Activated T-cell treated with anti-CD3 and anti-CD28 coated beads, Interleukin-2, amount 50 U/mL, for 4 hours (primary cell): Measurements from ENCODE around the gene MUC2. TPM values are rescaled to one million over a fixed set of nuclear protein-coding genes. Genes with fewer than 3 reads are reported as not detected.

ENCODE experiments used
- ATAC-seq, 2 donors: fragments of 200-7000 bp; cut with Tn5 transposase; one replicate each; pipeline ENCODE4 v1.10.0; 2021
- DNase-seq: peaks from one replicate; pipeline ENCODE4 v3.0.0-alpha.2; 2020
- H3K27me3 Mint-ChIP-seq: one replicate; pipeline ENCODE4 v1.8.0; 2021; ENCODE audit warnings: low read depth, mixed read lengths
- H3K36me3 Mint-ChIP-seq: one replicate; pipeline ENCODE4 v1.8.0; 2022; ENCODE audit warnings: mixed read lengths; ENCODE audit not compliant: insufficient read depth
- H3K4me1 Mint-ChIP-seq: one replicate; pipeline ENCODE4 v1.8.0; 2021; ENCODE audit warnings: low read depth, mixed read lengths
- H3K4me3 Mint-ChIP-seq: one replicate; pipeline ENCODE4 v1.8.0; 2021; ENCODE audit warnings: mild to moderate bottlenecking, moderate library complexity, mixed read lengths
- H3K9me3 Mint-ChIP-seq: one replicate; pipeline ENCODE4 v1.8.0; 2021; ENCODE audit warnings: mixed read lengths
- total RNA-seq, 3 donors: library from RNA; stranded (reverse); gene quantifications; one replicate each; pipeline ENCODE4 v1.2.1, GENCODE V29; 2021

The MUC2 gene
- total RNA-seq, 3 donors from 2014 or later, result 0.08 to 0.30 (median 0.24) TPM

DNA sequence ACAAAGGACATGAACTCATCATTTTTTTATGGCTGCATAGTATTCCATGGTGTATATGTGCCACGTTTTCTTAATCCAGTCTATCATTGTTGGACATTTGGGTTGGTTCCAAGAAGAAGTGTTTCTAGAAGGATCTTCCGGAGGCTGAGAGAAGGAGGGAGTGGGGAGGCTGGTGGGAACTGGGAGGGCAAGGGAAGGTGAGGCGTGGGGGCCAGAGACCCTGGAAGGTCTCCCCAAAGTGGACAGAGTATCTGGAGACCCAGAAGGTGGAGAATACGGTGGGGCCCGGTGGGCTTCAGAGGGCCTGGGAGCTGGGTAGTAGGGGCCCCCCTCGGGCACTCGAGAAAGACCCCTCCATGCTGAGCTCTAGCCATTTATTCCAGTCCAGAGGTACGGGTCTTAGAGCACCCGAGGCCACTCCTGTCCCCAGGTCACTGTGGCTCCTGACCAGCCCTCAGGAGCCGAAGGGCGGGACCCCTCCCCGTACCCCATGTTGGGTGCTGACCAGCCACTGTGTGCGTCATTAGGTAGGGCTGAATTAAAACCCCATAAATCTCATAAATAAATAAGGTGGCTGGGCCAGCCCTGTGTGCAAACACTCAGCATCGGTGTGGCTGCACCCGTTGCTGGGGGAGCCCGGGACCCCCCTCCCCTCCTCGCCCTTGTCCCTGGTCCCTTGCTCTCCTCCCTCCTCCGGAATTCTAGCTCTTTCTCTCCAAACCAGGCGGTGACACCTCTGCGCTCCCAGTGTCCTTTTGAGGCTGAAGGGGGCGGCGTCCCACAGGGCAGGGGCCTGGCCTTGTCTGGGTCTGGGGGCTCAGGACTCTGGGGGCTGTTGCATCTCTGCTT, 44.3 kb downstream of the MUC2 start:
- Mint-ChIP-seq H3K27me3 (peaks cover 12% of the 10 kb centered on the region), H3K36me3 (no peaks in the 10 kb centered on the region), H3K4me3 (no peak overlapping the region), H3K4me1 (no peaks in the 10 kb centered on the region), H3K9me3 (no peaks in the 10 kb centered on the region)
- DNase-seq, result no peak
- no peak for ATAC-seq

DNA sequence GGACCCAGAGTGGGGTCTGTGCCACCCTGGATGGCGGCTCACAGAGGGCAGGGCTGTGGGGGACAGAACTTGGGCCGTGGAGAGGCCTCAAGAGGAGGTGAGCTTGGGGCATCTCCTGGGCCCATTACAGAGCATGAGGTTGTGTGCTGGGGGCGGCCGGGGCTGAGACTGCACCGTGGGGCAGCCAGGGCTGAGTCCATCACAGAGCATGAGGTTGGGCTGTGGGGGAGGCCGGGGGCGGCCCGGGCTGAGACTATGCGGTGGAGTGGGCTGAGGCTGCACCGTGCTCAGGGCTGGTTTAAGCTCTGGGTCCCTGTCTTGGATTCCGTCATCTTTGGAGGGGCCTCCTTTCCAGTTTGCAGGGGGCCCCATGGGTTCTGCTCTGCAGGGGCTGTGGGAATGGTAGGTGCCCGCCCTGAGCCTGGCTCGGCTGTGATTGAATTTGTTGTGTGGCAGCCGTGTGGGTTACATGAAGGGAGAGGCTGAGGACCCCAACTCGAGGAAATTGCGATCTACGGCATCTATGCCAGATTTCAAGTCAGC, 45.0 kb downstream of the MUC2 start:
- Mint-ChIP-seq H3K36me3 (no peaks in the 10 kb centered on the region), H3K4me3 (no peak overlapping the region), H3K27me3 (peaks cover 12% of the 10 kb centered on the region), H3K9me3 (no peaks in the 10 kb centered on the region), H3K4me1 (no peaks in the 10 kb centered on the region)
- no peak for ATAC-seq
- no peak for DNase-seq

DNA sequence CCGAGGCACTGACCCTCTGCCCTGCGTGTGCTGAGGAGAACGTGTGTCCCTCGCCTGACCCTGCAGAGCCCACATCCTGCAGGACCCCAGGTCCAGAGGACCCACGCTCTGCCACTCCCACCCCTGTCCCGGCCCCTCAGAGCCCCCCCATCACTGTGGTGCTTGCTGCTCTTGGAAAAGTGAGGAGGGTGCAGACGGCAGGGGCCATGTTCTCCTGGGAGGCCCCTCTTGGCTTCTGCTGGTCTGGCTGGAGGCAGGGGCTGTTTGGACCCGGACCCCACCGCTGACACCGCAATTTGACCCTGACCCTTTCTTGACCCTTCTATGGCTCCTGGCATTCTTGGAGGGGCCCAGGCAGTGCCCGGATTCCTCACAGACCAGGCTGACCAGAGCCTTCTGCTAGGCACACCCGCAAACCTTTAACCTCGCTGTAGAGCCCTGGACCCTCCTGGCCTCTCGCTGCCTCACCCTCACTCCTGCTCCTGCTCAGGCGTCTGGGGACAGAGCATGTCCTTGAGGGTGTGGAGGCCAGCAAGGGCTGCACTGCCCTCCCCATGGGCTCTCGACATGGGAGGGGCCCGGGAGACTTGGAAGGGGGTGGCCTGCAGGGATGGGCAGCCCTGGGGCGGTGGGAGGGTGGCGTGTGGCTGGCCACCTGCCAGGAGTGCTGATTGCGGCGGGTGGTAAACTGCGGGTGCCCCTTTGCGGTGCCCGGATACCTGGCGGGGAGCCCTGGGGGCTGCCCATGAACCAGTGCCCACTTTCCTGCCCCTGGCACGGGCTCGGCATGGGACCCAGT, 46.1 kb downstream of the MUC2 start:
- DNase-seq (no peak), ATAC-seq (no peak)
- no peak overlapping the region for H3K4me3 Mint-ChIP-seq
- no peaks in the 10 kb centered on the region for H3K4me1 Mint-ChIP-seq
- no peaks in the 10 kb centered on the region for H3K9me3 Mint-ChIP-seq
- no peaks in the 10 kb centered on the region for H3K36me3 Mint-ChIP-seq
- H3K27me3 Mint-ChIP-seq, result peaks cover 12% of the 10 kb centered on the region

DNA sequence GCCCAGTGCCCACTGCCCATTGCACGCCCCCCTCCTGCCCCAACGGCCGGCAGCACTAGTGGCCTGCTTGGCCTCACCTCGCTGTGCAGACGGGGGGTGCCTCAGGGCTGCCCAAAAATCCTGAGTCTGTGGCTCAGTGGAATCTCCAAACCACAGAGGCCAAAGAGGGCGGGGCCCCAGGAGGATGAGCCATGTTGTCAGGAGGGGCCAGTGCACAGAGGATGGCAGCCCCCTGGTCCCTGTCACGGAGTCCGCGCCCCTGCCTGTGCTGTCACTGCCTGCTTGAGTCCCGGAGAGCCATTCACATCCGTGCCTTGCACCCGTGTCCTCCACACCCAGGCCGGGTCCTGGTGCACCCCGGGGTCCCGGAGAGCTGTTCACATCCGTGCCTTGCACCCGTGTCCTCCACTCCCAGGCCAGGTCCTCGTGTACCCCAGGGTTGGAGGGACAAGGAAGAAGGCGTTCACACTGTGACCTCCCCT, 46.7 kb downstream of the MUC2 start:
- Mint-ChIP-seq H3K36me3 (no peaks in the 10 kb centered on the region), H3K9me3 (no peaks in the 10 kb centered on the region), H3K27me3 (peaks cover 12% of the 10 kb centered on the region), H3K4me3 (no peak overlapping the region), H3K4me1 (no peaks in the 10 kb centered on the region)
- ATAC-seq, result no peak
- no peak for DNase-seq

DNA sequence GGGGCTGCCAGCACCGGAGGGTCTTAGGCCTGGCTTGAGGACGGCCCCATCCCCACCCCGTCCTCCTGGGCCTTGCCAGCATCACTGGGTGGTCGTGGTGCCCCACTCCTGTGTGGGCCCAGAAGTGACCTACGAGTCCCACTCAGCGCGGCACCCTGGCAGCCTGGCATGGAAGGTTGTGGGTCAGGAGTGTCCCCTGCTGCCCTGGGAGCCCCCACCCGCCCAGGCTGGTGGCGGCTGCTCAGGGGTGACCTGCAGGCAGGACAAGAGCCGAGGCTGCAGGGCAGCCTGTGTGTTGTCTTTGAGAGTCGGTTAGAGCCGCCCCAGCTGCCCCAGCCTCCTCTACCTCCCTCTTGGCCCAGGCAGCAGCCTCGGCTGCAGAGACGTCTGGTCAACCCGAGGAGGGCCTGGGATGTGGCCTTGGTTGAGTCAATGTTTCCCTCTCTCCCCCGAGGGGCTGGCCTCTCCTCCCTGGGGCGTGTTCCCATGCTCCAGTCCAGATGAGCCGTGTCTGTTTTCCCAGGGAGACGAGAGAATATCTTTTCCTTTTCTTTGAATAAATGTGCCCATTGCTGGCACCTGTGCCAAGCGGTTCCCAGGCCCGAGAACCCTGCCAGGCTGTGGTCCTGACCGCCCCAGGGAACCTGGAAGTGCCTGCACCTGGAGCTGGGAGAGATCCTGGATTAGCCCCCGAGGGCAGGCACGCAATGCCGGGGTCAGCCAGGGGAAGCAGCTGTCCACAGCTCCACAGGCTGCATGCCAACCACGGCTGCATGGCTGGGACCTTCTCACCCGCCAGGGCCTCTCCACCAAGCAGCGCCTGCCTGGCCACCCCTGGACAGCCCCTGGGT, 47.4 kb downstream of the MUC2 start:
- ATAC-seq (no peak), DNase-seq (no peak)
- H3K4me1 Mint-ChIP-seq, result no peaks in the 10 kb centered on the region

DNA sequence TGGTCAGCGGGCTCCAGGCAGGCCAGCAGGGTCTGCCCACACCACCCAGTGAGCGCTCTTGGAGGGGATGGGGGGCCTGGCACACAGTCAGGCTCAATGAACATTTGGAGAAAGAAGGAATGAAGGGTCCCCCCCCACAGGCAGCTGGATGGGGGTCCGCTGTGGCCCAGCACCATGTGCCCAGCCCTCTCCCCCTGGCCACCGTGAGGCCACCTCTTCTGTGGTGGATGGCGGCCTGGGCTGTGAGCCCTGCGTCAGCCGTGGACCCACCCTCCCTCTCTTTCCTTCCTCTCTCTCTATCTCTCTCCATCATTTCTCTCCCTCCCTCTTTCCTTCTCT, 48.0 kb downstream of the MUC2 start:
- Mint-ChIP-seq H3K36me3 (no peaks in the 10 kb centered on the region), H3K4me3 (no peak overlapping the region)
- ATAC-seq, result no peak

More for the DNA sequence above, 47.4 kb downstream of the MUC2 start:
- Mint-ChIP-seq H3K36me3 (no peaks in the 10 kb centered on the region), H3K27me3 (peaks cover 12% of the 10 kb centered on the region), H3K9me3 (no peaks in the 10 kb centered on the region), H3K4me3 (no peak overlapping the region)

DNA sequence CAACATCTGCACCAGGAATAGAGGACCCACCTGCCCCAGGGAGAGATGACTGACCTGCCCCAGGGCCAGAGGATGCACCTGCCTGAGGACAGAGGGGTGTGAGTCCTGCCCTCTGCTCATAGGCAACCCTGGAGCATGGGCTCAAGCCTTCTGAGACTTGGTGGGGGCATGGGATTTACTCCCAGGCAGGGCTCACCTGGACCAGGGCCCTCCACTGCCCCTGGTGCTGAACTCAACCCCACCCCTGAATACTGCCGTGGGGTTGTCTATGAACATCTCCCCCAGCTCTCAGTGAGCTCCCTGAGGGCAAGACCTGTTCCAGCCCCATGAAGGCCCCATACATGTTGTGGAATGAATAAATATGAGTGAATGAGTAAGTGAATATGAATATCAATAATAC, 49.3 kb downstream of the MUC2 start:
- Mint-ChIP-seq H3K9me3 (no peaks in the 10 kb centered on the region), H3K27me3 (peaks cover 8% of the 10 kb centered on the region), H3K36me3 (no peaks in the 10 kb centered on the region), H3K4me1 (no peaks in the 10 kb centered on the region), H3K4me3 (no peak overlapping the region)
- DNase-seq (no peak), ATAC-seq (no peak)

More for the DNA sequence above, 48.0 kb downstream of the MUC2 start:
- Mint-ChIP-seq H3K4me1 (no peaks in the 10 kb centered on the region), H3K27me3 (peaks cover 12% of the 10 kb centered on the region), H3K9me3 (no peaks in the 10 kb centered on the region)
- DNase-seq, result no peak

Other genes starting within 250 kb of the MUC2 start
- under 1 TPM; 0.18 to 0.30 (median 0.28) TPM for gene CRACR2B, start 247.0 kb upstream of the MUC2 start, total RNA-seq
- gene CD151, start 241.9 kb upstream of the MUC2 start, total RNA-seq, result 10 to 100 TPM; 33.5 to 39.2 (median 35.6) TPM
- gene POLR2L, start 232.3 kb upstream of the MUC2 start, total RNA-seq, result 100 to 1,000 TPM; 167 to 183 (median 174) TPM
- 1 to 10 TPM; 4.6 to 6.0 (median 5.7) TPM for gene TSPAN4, start 232.0 kb upstream of the MUC2 start, total RNA-seq
- 100 to 1,000 TPM; 102 to 115 (median 104) TPM for gene CHID1, start 164.1 kb upstream of the MUC2 start, total RNA-seq
- 10 to 100 TPM; 30.4 to 41.7 (median 38.0) TPM for gene AP2A2, start 149.0 kb upstream of the MUC2 start, total RNA-seq
- gene MUC6, start 38.2 kb upstream of the MUC2 start, total RNA-seq, result under 1 TPM in 1 of 3 donors, not detected in 2; 0.30 TPM
- gene MUC5AC, start 83.1 kb downstream of the MUC2 start, total RNA-seq, result under 1 TPM in 2 of 3 donors, not detected in 1; under 0.01 TPM
- 1 to 10 TPM; 1.1 to 2.2 (median 1.4) TPM for gene MUC5B, start 148.2 kb downstream of the MUC2 start, total RNA-seq
- gene TOLLIP, start 234.8 kb downstream of the MUC2 start, total RNA-seq, result 10 to 100 TPM; 38.0 to 45.9 (median 44.3) TPM